Stimulated activated CD4-positive, alpha-beta T cell treated with anti-CD3 and anti-CD28 coated beads, Interleukin-1b, Interleukin-23, amount 100 ng/mL, for 48 hours (primary cell): ENCODE measurements around the gene CASP10.

Experiments
- DNase-seq: peaks from one replicate; pipeline ENCODE4 v3.0.0-alpha.2; 2020

The CASP10 gene

GRCh38 chr2:201201371-201201770 lies 18.4 kb downstream of the CASP10 start:
- no peak for DNase-seq

DNA sequence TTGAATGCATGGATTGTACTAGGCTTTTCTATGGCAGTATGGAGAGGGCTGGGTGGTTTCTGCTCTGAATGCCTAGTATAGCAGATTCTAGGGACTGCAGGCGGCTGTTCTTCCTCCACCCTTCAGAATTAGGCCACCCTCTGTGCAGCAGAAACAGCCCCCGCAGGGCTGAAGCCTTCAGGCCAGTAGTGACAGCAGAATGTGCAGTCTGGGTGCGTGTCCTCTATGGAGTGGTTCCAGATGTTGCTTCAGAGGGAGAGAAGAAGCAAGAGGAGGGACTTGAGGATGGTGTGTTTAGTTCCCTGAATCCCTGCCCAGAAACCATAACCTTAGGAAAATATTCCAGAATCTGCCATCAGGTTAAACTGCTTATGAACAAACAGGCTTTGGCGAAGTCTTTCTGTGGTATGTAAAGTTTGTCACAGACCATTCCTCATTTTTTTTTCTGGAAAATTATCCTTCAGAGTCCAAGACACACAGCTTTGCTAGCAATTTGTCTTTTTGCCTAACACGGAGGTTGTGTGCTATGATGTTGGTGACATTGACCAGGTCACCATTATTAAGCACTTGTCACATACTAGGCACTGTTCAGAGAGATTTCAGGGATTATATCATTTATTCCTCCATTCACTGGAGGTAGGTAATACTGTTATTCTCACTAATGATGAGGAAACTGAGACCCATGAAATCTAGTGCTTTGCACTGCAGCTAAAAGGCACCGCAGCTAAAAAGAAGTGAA lies 21.1 kb downstream of the CASP10 start:
- no peak for DNase-seq

GRCh38 chr2:201204655-201205514 lies 21.9 kb downstream of the CASP10 start:
- DNase-seq = no peak

DNA sequence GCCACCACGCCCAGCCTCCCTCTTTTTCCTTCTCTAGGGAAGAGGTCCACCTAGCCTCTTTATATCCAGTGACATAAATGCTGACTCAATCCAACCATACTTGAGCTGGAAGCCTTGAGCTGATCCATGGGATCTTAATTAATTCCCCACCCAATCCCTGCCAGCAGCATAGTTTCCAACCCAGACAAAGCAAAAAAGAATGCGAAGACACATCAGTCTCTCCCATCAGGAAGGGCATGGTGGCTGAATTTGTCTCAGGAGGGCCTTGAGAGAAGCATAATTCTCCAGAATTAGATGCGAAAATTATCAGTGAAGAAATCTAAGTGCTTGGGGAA lies 22.5 kb downstream of the CASP10 start:
- DNase-seq = no peak

DNA sequence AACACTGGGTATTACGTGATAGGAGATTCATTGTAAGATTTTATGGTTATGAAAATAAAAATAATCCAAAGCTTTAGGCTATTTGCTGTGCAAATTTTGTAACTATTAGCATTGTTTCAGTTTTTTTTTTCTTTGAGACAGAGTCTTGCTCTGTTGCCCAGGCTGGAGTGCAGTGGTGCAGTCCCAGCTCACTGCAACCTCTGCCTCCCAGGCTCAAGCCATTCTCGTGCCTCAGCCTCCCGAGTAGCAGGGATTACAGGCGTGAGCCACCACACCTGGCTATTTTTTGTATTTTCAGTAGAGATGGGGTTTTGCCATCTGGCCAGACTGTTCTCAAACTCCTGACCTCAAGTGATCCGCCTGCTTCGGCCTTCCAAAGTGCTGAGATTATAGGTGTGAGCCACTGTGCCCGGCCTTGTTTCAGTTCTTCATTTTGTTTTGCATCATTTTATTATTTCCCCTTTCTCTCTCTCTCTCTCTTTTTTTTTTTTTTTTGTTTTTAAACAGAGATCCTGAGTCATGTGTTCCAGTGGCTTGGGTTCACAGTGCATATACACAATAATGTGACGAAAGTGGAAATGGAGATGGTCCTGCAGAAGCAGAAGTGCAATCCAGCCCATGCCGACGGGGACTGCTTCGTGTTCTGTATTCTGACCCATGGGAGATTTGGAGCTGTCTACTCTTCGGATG lies 25.8 kb downstream of the CASP10 start:
- DNase-seq = no peak

DNA sequence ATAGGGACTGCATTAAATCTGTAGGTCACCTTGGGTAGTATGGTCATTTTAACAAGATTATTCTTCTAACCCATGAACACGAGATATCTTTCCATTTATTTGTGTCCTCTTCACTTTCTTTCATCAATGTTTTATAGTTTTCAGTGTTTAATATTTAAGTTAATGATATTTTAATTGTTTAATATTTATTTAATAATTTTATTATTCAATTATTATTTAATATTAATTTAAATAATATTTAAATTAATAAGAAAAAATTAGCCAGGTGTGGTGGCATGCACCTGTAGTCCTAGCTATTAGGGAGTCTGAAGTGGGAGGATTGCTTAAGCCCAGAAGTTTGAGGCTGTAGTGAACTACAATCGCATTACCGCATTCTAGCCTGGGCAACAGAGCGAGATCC lies 33.0 kb downstream of the CASP10 start:
- DNase-seq = no peak

DNA sequence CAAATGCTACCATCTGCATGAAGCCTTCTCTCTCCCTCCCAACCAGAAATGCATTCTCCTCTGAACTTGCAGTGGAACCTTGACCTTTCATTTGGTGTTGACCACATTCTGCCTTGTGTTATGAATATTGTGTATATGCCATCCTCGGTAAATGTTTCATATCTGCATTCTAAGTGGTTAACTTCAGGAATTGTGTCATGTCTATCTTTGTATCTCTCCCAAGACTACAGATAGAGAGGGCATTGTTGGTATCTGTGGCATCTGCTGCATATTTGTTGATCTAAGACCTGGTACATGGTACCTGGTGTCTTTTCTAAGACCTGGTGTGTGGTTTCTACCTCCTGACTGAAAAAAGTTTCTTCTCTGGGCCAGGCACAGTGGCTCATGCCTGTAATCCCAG lies 34.0 kb downstream of the CASP10 start:
- no peak for DNase-seq

- no peak for DNase-seq
Measured at GRCh38 chr2:201218780-201219179, 35.8 kb downstream of the CASP10 start.

- DNase-seq = no peak
Measured at GRCh38 chr2:201219328-201220096, 36.6 kb downstream of the CASP10 start.

DNA sequence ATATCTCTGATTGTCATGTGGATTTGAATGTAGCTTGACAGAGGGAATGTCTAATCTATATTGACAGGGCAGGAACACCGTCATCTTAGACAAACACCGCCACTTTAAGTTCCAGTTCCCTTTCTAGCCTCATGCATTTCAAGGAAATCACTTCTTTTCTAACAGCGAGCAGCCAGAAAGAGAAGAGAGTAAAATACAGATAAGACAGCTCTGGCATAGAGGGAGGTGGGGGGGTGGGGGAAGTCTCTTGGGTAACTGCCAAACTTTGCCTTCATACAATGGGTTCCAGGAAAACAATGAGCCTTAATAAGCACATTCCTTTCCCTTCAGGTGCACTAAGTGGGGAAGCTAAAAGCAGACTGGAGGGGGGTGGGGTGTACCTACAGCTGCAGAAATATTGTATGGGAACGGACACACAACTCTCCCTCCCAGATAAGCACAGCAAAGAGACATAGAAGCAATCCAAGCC lies 37.2 kb downstream of the CASP10 start:
- DNase-seq = no peak

- no peak for DNase-seq
Measured at GRCh38 chr2:201223089-201224073, 40.4 kb downstream of the CASP10 start.

GRCh38 chr2:201228271-201228911 lies 45.5 kb downstream of the CASP10 start:
- DNase-seq = no peak

GRCh38 chr2:201228912-201229290 lies 46.0 kb downstream of the CASP10 start:
- no peak for DNase-seq

DNA sequence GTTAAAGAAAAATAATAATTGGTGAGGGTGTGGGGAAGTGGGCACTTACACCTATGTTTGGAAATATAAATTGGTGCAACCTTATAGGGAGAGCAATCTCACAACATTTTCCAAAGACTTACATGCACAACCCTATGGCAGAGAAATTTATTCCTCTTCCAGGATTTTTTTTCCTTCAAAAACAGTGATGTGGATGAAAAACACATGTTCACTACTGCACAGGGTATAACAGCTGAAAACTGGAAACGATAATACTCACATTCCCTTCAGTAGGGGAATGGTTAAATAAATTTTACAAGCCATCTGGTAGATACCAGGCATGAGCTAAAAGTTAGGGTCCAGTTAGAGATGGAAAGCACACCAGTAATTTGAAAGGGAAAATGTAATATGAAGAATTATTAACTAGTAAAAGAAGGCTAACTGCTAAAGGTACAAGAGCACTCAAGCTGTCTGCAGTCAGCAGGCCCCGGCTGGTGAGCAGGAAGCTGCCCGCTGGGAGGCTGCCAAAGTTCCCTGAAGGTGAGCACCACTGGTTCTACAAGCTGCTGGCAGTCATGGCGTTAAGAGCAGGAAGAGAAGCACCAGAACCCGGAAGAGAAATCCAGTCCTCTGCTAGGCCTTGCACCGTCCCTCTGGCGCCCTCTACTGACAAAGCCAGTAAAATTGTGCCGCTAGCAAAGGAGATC lies 49.0 kb downstream of the CASP10 start:
- DNase-seq = peak; percentile 92

DNA sequence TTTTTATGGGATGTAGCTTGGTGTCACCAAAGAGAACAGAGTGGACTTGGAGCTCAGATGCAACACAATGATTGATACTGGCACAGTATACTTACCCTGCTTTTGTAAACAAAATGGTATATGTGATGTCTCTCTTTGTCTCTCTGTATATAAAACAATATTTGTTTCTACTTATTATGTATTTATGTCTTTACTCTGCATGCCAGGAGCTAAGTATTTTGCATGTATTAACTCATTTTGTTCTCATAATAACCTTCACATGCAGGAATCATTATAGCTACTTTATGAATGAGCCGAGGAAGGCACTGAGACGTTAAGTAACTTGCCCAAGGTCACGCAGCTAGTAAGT lies 49.5 kb downstream of the CASP10 start:
- no peak for DNase-seq

DNA sequence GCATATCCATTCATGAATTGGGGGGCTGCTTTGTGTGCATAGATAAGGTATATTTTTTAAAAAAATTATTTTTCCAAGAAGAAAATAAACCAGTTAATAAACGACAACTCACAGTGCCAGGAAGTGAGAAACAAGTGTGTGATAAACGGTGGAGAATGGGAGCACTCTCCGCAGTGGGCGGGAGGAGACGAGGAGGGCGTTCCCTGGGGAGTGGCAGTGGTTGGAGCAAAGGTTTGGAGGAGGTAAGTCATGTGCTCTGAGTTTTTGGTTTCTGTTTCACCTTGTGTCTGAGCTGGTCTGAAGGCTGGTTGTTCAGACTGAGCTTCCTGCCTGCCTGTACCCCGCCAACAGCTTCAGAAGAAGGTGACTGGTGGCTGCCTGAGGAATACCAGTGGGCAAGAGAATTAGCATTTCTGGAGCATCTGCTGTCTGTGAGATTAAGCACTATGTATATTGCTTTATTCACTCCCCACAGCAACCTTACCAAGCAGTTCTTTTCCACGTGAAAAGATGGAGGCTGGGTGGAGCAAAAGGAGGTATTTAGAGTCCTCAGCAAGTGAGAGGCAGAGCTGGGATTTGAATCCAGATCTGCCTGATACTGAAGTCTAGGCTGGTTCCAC lies 50.4 kb downstream of the CASP10 start:
- DNase-seq = peak; percentile 90

DNA sequence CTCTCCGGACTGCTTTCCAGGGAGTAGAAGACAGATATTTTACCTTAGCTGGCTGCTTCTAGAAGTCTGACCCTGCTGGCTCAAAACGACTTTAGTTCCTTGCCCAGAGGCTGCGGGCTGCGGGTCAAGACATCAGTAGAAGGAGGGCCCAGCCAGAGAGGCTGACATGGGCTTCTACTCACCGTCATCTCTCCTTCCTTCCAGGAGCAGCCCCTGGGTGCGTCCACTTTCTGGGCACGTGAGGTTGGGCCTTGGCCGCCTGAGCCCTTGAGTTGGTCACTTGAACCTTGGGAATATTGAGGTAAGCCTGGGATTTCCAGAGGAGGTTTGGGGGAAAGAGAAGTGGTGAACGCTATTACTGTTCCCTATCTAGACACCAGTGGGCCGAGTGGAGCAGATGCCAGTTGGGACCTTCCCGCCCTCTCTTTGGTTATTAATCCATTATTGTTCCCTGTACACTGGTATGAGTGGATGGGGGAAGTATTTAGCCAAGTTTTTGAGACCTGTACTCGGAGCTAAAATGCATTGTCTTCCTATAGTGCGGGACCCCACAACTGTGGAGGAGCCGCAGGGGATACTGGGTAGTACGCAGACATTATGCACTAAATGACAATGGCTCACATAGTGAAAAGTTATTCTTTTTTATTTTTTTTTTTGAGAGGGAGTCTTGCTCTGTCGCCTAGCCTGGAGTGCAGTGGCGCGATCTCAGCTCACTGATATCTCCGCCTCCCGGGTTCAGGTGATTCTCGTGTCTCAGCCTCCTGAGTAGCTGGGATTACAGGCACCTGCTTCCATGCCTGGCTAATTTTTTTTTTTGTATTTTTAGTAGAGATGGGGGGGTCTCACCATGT lies 51.1 kb downstream of the CASP10 start:
- peak; percentile 25 for DNase-seq

- DNase-seq = no peak
Measured at GRCh38 chr2:201234663-201235135, 51.8 kb downstream of the CASP10 start.
